Measurements from ENCODE around the gene ERP44.

GRCh38 chr9:99971410-99971809, 127.4 kb downstream of the ERP44 start:
- TF ChIP-seq GATA3 (IDR thresholded peaks at IDR 0.05; ENCODE audit: low read depth, low read length) (no peak), GATA2 (IDR thresholded peaks at IDR 0.05; ENCODE audit: low read depth, low read length) (no peak)
